ENCODE data around the gene PTCSC3.
"Not testable (repeated sequence)": the region's sequence is repeated elsewhere in the genome, so short reads cannot be mapped to it uniquely, and the experiment has no call there.

Gene PTCSC3

DNA sequence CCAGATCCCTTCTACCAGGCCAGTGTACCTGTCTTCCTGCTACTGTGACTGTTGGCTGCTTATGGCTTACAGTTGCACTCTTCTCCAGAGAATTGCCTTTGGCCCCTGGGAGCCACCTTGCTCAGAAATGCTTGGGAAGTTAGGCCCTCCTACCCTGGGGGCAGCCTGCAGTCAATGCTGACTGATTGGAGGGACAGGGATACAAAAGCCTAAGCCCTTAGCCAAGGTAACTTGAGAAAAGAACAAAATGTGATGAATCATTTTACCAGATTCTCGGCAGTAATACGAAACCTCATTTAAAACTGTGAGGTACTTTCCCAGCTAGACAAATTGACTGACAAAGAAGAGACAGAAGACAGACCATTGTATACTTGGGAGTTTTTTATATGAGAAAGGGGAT lies 47.3 kb downstream of the PTCSC3 start:
- H3K27me3 ChIP-seq (ENCODE audit: control insufficient read depth, insufficient read depth, low read length) = no peaks in the 10 kb centered on the region
- no peak overlapping the region for H3K4me3 ChIP-seq (ENCODE audit: low read depth, low read length)
- H3K9me3 ChIP-seq (ENCODE audit: control insufficient read depth, insufficient read depth, low read depth, low read length) = peaks cover 8% of the 10 kb centered on the region
- H3K4me1 ChIP-seq (ENCODE audit: control insufficient read depth, insufficient read depth, low read length) = peaks cover 12% of the 10 kb centered on the region
- no peak overlapping the region for H3K9ac ChIP-seq (ENCODE audit: low read length)
- no peaks in the 10 kb centered on the region for H3K36me3 ChIP-seq (ENCODE audit: control insufficient read depth, insufficient read depth, low read length)
- H3K27ac ChIP-seq (ENCODE audit: low read depth, low read length) = no peak overlapping the region

DNA sequence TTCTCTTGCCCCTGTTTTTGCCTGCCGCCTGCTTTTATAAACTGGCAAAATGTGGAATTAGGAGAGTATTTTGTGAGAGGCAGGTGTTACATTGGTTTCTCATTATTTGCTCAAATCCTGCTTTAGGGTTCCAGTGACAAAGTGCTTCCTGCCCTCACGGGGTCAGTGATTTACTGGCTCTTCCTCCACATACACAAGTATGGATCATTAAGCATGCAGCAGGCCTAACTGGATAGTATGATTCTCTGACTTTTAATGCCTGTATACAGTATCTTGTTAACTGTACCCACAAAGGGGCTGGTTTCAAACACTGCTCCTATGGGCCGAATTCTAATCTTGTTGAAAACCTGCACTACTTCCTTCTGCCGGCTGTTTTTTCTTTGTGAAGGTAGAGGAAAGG lies 63.2 kb downstream of the PTCSC3 start:
- no peaks in the 10 kb centered on the region for H3K27me3 ChIP-seq (ENCODE audit: control insufficient read depth, insufficient read depth, low read length)
- no peak overlapping the region for H3K9ac ChIP-seq (ENCODE audit: low read length)
- no peaks in the 10 kb centered on the region for H3K36me3 ChIP-seq (ENCODE audit: control insufficient read depth, insufficient read depth, low read length)
- H3K4me3 ChIP-seq (ENCODE audit: low read depth, low read length) = no peak overlapping the region
- no peaks in the 10 kb centered on the region for H3K9me3 ChIP-seq (ENCODE audit: control insufficient read depth, insufficient read depth, low read depth, low read length)
- no peaks in the 10 kb centered on the region for H3K4me1 ChIP-seq (ENCODE audit: control insufficient read depth, insufficient read depth, low read length)
- H3K27ac ChIP-seq (ENCODE audit: low read depth, low read length) = no peak overlapping the region

DNA sequence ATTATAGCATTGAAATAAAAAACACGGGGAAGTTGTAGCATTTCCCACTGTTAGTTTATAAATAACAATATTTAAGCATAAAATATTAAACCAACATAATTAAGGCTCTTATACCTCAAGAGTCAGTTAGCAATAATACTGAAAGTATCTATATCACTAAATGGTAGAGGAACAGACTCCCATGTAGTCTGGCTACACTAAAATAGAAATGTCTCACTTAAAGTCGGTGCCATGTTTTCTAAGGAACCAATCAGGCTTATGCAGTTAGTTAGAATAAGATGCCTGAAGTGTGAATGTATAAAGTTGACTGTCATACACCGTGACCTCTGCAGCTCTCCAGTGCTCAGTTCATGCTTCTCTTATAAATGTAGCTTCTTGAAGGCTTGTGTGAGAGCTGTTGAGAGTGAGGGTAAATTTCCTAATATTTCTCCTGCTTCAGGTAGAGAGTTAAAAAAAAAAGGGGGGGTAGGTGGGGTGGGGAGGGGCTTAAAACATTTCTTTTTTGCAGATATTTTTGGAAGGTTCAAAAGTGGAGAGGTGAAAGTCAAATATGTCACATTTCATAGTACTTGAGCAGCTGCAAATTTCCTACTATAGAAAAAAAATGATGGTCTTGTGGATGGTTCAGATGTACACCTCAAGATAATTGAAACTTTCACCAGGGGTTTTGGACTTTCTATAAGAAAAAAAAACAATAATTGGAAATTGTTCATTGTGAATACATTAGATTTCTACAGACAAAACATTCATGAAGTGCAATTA lies 64.5 kb downstream of the PTCSC3 start:
- Histone ChIP-seq H3K27me3 (ENCODE audit: control insufficient read depth, insufficient read depth, low read length) (no peaks in the 10 kb centered on the region), H3K4me1 (ENCODE audit: control insufficient read depth, insufficient read depth, low read length) (no peaks in the 10 kb centered on the region)

DNA sequence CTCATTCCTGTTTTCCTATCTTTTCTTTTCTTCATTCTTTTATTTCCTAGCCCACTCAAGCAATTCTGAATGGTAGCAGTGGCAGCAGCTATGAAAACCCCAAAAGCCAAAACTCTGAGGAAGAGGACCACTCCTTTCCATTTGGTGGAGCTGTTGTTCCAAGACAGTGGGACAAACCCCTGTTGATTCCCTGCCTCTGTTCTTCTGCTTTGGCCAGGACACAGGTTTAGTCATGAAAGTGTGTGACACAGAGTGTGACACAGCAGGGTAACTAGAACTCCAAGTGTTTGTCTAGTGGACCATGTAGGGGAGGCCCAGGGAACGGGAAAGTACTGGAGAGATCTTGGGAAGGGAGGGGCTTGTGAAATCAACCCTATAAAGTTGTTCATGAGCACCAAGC lies 71.1 kb downstream of the PTCSC3 start:
- H3K4me1 ChIP-seq (ENCODE audit: control insufficient read depth, insufficient read depth, low read length) = 0 out of 2 replicates have a peak, but pooled peaks cover 4% of the 10 kb centered on the region
- no peak overlapping the region for H3K9ac ChIP-seq (ENCODE audit: low read length)
- no peaks in the 10 kb centered on the region for H3K36me3 ChIP-seq (ENCODE audit: control insufficient read depth, insufficient read depth, low read length)
- no peaks in the 10 kb centered on the region for H3K27me3 ChIP-seq (ENCODE audit: control insufficient read depth, insufficient read depth, low read length)
- H3K4me3 ChIP-seq (ENCODE audit: low read depth, low read length) = no peak overlapping the region
- H3K27ac ChIP-seq (ENCODE audit: low read depth, low read length) = no peak overlapping the region
- no peaks in the 10 kb centered on the region for H3K9me3 ChIP-seq (ENCODE audit: control insufficient read depth, insufficient read depth, low read depth, low read length)

More for the DNA sequence above, 64.5 kb downstream of the PTCSC3 start:
- Histone ChIP-seq H3K4me3 (ENCODE audit: low read depth, low read length) (no peak overlapping the region), H3K9ac (ENCODE audit: low read length) (no peak overlapping the region), H3K27ac (ENCODE audit: low read depth, low read length) (no peak overlapping the region), H3K9me3 (ENCODE audit: control insufficient read depth, insufficient read depth, low read depth, low read length) (no peaks in the 10 kb centered on the region), H3K36me3 (ENCODE audit: control insufficient read depth, insufficient read depth, low read length) (no peaks in the 10 kb centered on the region)

DNA sequence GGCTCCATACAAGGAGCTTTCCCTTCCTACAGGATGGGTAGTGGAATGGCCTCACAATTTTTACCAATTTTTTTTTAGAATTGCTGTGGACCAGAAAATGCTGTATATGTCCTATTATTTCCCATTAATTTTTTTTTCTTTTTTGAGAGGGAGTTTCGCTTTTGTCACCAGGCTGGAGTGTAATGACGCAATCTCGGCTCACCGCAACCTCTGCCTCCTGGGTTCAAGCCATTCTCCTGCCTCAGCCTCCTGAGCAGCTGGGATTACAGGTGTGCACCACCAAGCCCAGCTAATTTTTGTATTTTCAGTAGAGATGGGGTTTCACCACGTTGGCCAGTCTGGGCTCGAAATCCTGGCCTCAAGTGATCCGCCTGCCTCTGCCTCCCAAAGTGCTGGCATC lies 72.3 kb downstream of the PTCSC3 start:
- not testable (repeated sequence) for H3K4me3 ChIP-seq (ENCODE audit: low read depth, low read length); H3K9me3 ChIP-seq (ENCODE audit: control insufficient read depth, insufficient read depth, low read depth, low read length); H3K36me3 ChIP-seq (ENCODE audit: control insufficient read depth, insufficient read depth, low read length); H3K27ac ChIP-seq (ENCODE audit: low read depth, low read length); H3K27me3 ChIP-seq (ENCODE audit: control insufficient read depth, insufficient read depth, low read length); H3K4me1 ChIP-seq (ENCODE audit: control insufficient read depth, insufficient read depth, low read length); H3K9ac ChIP-seq (ENCODE audit: low read length)

DNA sequence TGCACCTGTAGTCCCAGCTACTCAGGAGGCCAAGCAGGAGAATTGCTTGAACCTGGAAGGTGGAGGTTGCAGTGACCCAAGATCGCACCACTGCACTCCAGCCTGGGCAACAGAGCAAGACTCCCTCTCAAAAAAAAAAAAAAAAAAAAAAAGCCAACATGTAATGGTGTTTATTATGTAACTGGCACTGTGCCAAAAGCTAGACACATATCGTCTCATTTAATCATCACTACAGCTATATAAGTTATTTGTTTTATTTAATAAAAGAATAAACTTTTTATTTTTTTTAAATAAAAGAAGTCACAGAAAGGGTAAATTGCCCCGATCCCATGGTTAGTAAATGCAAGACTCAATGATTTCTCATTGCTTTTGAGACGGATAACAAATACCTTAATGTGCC lies 76.9 kb downstream of the PTCSC3 start:
- Histone ChIP-seq H3K9me3 (ENCODE audit: control insufficient read depth, insufficient read depth, low read depth, low read length) (no peaks in the 10 kb centered on the region), H3K27me3 (ENCODE audit: control insufficient read depth, insufficient read depth, low read length) (no peaks in the 10 kb centered on the region), H3K4me3 (ENCODE audit: low read depth, low read length) (no peak overlapping the region), H3K9ac (ENCODE audit: low read length) (no peak overlapping the region), H3K27ac (ENCODE audit: low read depth, low read length) (no peak overlapping the region), H3K36me3 (ENCODE audit: control insufficient read depth, insufficient read depth, low read length) (no peaks in the 10 kb centered on the region), H3K4me1 (ENCODE audit: control insufficient read depth, insufficient read depth, low read length) (no peaks in the 10 kb centered on the region; the same call in 1 of the 2 replicates)

DNA sequence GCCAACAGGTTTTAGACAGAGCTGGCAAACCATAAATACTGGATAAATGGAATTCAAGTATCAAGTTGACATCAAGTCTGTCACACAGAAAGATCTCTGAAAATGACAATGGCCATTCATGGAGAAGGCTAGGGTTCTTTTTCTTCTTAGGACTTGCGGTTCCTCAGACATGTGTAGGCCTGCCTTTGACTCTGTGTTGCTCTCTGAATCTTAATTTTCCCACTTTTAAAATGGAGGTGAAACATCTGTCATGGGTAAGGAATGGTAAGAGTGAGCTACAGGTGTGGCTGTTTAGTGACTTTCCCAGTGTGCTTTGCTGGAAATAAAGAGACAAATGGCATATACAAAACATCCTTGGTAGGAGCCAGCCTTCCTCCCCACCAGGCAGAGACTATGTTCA lies 79.2 kb downstream of the PTCSC3 start:
- Histone ChIP-seq H3K27me3 (ENCODE audit: control insufficient read depth, insufficient read depth, low read length) (no peaks in the 10 kb centered on the region), H3K27ac (ENCODE audit: low read depth, low read length) (no peak overlapping the region), H3K4me1 (ENCODE audit: control insufficient read depth, insufficient read depth, low read length) (no peaks in the 10 kb centered on the region; the same call in 1 of the 2 replicates), H3K36me3 (ENCODE audit: control insufficient read depth, insufficient read depth, low read length) (no peaks in the 10 kb centered on the region), H3K9ac (ENCODE audit: low read length) (no peak overlapping the region), H3K4me3 (ENCODE audit: low read depth, low read length) (no peak overlapping the region), H3K9me3 (ENCODE audit: control insufficient read depth, insufficient read depth, low read depth, low read length) (no peaks in the 10 kb centered on the region)

DNA sequence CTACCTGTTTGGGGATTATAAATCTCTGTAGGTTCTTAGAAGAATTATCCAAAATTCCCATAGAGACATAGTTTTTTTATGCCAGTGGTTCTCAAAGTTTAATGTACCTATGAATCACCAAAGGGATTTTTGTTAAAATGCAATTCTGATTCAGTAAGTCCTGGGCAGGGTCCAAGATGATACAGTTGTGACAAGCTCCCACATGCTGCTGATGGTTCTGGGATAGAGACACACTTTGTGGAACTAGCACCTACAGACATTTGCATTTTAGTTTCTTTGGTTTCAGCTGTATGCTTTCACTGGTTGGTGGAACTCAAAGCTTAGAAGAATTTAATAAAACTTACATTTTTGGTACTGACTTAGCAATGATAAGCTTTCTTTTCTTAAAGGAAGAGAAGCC lies 80.4 kb downstream of the PTCSC3 start:
- no peaks in the 10 kb centered on the region for H3K9me3 ChIP-seq (ENCODE audit: control insufficient read depth, insufficient read depth, low read depth, low read length)
- no peaks in the 10 kb centered on the region for H3K36me3 ChIP-seq (ENCODE audit: control insufficient read depth, insufficient read depth, low read length)
- H3K27me3 ChIP-seq (ENCODE audit: control insufficient read depth, insufficient read depth, low read length) = no peaks in the 10 kb centered on the region
- H3K9ac ChIP-seq (ENCODE audit: low read length) = no peak overlapping the region
- no peak overlapping the region for H3K4me3 ChIP-seq (ENCODE audit: low read depth, low read length)
- no peak overlapping the region for H3K27ac ChIP-seq (ENCODE audit: low read depth, low read length)
- H3K4me1 ChIP-seq (ENCODE audit: control insufficient read depth, insufficient read depth, low read length) = no peaks in the 10 kb centered on the region; the same call in 1 of the 2 replicates

DNA sequence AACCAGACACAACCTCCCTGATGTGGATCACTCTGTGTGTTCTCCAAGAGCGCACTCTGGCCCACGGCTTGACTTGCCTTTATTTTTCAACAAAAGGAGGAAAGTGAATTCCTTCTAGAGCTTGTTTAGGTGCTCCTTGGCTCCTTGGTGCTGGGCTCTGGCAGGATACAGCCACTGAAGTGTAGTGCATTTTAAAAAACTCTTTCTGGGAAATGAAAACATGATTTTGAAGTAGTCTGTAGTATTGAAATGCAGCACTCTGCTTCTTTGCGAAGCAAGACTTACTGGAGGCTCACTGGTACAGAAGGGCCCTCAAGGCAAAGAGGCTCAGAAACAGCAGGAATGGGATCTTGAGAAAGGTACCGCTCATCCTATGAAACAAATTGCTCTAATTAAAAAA lies 81.6 kb downstream of the PTCSC3 start:
- Histone ChIP-seq H3K4me3 (ENCODE audit: low read depth, low read length) (no peak overlapping the region), H3K9me3 (ENCODE audit: control insufficient read depth, insufficient read depth, low read depth, low read length) (no peaks in the 10 kb centered on the region), H3K9ac (ENCODE audit: low read length) (no peak overlapping the region), H3K27ac (ENCODE audit: low read depth, low read length) (no peak overlapping the region), H3K27me3 (ENCODE audit: control insufficient read depth, insufficient read depth, low read length) (no peaks in the 10 kb centered on the region), H3K36me3 (ENCODE audit: control insufficient read depth, insufficient read depth, low read length) (no peaks in the 10 kb centered on the region), H3K4me1 (ENCODE audit: control insufficient read depth, insufficient read depth, low read length) (no peaks in the 10 kb centered on the region; the same call in 1 of the 2 replicates)

DNA sequence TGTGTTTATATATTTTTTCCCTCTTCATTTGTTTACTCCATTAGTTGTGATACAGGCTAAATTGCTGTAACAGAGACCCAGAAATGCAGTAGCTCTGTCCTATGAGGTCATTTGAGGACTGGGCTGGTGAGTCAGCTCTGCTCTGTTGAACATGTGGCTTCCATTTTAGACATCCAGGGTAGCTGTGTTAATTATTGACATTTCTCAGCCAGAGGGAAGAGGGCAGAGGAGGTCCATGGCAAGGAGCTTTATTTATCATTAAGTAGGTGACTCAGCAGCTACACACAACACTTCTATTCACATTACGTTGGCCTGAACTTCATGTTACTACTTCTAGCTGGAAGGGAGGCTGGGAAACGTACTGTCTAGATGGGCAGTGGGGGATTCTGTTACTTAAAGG lies 85.4 kb downstream of the PTCSC3 start:
- H3K4me3 ChIP-seq (ENCODE audit: low read depth, low read length) = no peak overlapping the region
- H3K9ac ChIP-seq (ENCODE audit: low read length) = no peak overlapping the region
- no peak overlapping the region for H3K27ac ChIP-seq (ENCODE audit: low read depth, low read length)
- no peaks in the 10 kb centered on the region for H3K36me3 ChIP-seq (ENCODE audit: control insufficient read depth, insufficient read depth, low read length)
- no peaks in the 10 kb centered on the region for H3K9me3 ChIP-seq (ENCODE audit: control insufficient read depth, insufficient read depth, low read depth, low read length)
- H3K27me3 ChIP-seq (ENCODE audit: control insufficient read depth, insufficient read depth, low read length) = no peaks in the 10 kb centered on the region; the same call in 1 of the 2 replicates
- H3K4me1 ChIP-seq (ENCODE audit: control insufficient read depth, insufficient read depth, low read length) = no peaks in the 10 kb centered on the region; the same call in 1 of the 2 replicates

DNA sequence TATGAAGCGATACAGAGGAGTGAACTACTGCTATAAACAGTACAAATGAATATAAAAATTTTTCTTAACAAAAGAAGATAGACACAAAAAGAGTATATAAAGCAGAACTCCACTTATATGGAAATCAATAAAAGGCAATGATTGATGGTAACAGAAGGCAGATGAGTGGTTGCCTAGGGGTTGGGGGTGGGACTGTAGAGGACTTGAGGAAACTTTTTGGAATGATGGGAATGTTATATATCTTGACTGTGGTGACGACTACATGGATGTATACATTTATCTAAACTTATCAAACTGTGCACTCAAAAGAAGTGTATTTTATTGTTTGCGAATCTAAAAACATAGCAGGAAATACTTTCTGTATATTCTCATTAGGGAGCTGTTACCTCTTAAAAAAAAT lies 89.1 kb downstream of the PTCSC3 start:
- Histone ChIP-seq H3K4me1 (ENCODE audit: control insufficient read depth, insufficient read depth, low read length) (no peaks in the 10 kb centered on the region), H3K27ac (ENCODE audit: low read depth, low read length) (no peak overlapping the region), H3K9me3 (ENCODE audit: control insufficient read depth, insufficient read depth, low read depth, low read length) (no peaks in the 10 kb centered on the region), H3K27me3 (ENCODE audit: control insufficient read depth, insufficient read depth, low read length) (no peaks in the 10 kb centered on the region; the same call in 1 of the 2 replicates), H3K4me3 (ENCODE audit: low read depth, low read length) (no peak overlapping the region), H3K36me3 (ENCODE audit: control insufficient read depth, insufficient read depth, low read length) (no peaks in the 10 kb centered on the region), H3K9ac (ENCODE audit: low read length) (no peak overlapping the region)
